Fibroblast of villous mesenchyme (primary cell): ENCODE measurements around the gene C5orf22. TPM values are rescaled to one million over a fixed set of nuclear protein-coding genes. Genes with fewer than 3 reads are reported as not detected.
"Not testable (repeated sequence)": the region's sequence is repeated elsewhere in the genome, so short reads cannot be mapped to it uniquely, and the experiment has no call there.

Experiments used
- DNase-seq: peaks from one replicate; pipeline ENCODE4 v3.0.0-alpha.2; 2010; ENCODE audit warnings: low read depth
- H3K4me3 ChIP-seq: 2 replicates; pipeline ENCODE4 v1.5.1; 2011; ENCODE audit warnings: low read depth, mild to moderate bottlenecking, low read length
- total RNA-seq: library from RNA; depleted of rRNA; stranded (reverse); fragments of >200 nt; gene quantifications from 2 replicates; pipeline ENCODE4 v1.2.3, GENCODE V29; 2012
- TF ChIP-seq, protein P1 (sequence below): IDR thresholded peaks from 2 replicates; pipeline ENCODE4 v1.5.1; 2012; ENCODE audit warnings: low read depth, mild to moderate bottlenecking, low read length; ENCODE audit not compliant: insufficient read depth

Gene C5orf22
- total RNA-seq, 1 donor, result 42.3 TPM

DNA sequence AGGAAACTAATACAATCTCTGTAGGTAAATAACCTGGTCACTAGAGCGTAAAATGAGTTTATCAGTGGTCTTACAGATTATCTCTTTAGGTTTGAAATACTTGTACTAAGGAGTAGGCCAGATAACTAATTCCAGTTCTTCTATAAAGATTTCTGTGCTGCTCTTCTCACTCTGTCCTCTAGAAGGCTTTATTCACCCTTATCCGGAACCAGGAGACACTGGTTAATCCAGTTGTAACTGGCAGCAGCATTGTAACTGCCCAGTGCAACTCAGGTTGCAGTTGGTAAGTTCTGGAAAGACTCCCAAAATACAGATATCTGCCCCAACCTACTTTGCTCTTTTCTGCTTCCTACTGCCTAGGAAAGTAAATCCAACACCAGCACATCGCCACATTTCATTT, 19.8 kb downstream of the C5orf22 start:
- no peak for DNase-seq
- TF ChIP-seq, protein P1, sequence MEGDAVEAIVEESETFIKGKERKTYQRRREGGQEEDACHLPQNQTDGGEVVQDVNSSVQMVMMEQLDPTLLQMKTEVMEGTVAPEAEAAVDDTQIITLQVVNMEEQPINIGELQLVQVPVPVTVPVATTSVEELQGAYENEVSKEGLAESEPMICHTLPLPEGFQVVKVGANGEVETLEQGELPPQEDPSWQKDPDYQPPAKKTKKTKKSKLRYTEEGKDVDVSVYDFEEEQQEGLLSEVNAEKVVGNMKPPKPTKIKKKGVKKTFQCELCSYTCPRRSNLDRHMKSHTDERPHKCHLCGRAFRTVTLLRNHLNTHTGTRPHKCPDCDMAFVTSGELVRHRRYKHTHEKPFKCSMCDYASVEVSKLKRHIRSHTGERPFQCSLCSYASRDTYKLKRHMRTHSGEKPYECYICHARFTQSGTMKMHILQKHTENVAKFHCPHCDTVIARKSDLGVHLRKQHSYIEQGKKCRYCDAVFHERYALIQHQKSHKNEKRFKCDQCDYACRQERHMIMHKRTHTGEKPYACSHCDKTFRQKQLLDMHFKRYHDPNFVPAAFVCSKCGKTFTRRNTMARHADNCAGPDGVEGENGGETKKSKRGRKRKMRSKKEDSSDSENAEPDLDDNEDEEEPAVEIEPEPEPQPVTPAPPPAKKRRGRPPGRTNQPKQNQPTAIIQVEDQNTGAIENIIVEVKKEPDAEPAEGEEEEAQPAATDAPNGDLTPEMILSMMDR, result no peak
- no peak overlapping the region for H3K4me3 ChIP-seq

DNA sequence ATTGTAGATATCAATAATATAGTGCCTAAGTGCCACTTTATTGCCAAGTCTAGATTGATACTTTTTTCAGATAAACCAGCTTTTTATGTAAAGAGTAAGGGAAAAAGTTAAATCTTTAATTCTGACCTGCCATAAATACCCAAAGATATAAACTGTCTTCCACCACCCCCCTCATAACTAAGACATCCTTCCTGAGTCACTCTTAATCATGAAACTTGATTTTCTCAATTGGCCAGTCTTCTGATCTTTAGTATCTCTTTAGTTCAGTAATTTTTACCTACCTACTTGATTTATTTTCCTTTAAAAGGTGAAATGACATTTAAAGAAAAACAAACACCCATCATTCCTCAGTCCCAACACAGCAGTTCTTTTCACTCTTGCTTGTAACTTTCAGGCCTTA, 21.8 kb downstream of the C5orf22 start:
- no peak overlapping the region for H3K4me3 ChIP-seq
- TF ChIP-seq, protein P1, result no peak
- no peak for DNase-seq

DNA sequence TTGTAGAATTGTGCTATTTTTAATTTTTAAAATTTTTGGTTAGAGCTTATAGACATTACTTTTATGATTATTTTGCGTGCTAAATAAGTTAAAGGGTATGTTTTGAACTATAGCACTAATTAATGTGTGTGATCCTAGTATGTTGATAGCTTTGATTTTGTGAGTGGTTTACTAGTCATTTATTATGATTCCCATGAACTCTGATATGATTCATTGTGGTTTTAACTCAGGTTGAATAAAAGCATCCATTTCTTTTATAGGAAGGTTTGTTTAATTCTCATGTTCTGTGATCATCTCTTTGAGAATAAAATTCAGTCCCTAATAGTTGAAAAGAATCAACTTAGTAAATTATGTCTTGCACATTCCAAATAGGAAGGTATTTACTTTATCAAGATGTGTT, 22.5 kb downstream of the C5orf22 start:
- no peak for DNase-seq
- no peak overlapping the region for H3K4me3 ChIP-seq
- TF ChIP-seq, protein P1, result no peak

DNA sequence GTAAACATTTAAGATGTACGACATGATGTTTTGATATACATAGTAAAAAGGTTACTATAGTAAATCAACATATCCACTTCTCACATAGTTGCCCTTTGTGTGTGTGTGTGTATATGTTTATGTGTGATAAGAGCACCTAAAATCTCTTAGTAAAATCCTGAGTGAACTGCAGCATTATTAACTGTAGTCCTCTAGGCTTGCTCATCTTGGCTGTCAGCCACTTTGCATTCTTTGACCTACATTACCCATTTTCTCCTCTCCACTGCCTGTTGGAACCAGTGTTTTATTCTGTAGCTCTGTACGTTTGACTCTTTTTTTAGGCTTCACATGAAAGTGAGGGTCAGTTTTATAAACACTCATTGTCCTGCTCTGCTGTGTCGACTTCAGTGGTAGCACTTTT, 24.4 kb downstream of the C5orf22 start:
- DNase-seq, result no peak
- no peak overlapping the region for H3K4me3 ChIP-seq
- TF ChIP-seq, protein P1, result no peak

DNA sequence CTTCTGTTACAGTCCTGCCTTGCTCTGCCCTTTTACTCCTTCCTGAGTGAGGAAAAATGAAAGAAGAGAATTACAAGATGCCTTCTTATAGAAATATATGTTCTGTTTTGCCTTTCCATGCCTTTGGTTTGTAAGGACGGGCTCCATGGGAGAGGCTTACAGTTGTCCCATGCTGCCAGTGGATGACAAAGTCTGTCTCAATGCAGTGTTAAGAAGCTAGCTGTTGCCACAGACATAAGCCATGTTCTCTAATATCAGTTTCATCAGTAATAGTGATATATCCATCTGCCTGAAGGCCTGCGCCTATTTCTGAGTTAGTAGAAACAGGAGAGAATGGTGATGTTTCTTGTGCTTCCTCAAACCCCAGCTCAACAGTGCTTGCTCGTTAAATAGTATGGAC, 27.8 kb downstream of the C5orf22 start:
- no peak overlapping the region for H3K4me3 ChIP-seq
- TF ChIP-seq, protein P1, result no peak
- DNase-seq, result no peak

DNA sequence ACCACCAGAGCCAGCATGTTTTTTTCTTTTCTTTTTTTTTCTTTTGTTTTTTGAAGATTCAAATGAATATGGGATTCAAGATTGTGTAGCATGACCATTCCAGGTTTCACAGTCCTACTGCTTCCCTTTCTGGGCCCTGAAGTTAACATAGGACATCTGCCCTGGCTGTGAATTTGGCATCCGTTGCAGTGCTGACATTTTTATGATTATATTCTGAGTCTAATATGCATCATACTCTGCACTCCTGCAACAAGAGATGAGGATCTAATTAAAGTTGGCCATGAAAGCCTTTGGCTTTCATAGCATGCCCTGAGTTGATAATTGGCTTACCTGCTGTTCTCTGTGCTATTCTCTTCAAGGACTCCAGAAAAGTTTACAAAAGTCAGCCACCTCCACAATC, 29.8 kb downstream of the C5orf22 start:
- TF ChIP-seq, protein P1, result no peak
- H3K4me3 ChIP-seq, result no peak overlapping the region
- DNase-seq, result no peak

DNA sequence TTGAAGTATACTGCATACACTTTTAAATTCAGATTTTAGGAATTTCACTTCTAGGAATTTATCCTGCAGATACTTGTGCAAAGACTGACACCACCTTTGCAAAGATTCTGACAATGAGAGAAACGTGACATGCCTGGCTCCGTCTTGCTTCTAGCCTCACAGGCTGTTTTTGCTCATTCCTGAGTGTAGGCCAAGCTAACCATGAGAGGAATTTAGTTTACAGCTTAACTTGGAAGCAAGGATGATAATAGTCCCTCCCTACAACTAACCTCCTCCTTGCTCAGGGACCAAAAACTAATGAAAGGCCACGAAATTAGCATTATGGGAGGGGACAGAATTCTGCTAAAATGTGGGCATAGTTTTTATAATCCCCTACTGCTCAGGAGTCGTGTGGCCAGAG, 31.1 kb downstream of the C5orf22 start:
- TF ChIP-seq, protein P1, result no peak
- DNase-seq, result peak; percentile 6
- no peak overlapping the region for H3K4me3 ChIP-seq

DNA sequence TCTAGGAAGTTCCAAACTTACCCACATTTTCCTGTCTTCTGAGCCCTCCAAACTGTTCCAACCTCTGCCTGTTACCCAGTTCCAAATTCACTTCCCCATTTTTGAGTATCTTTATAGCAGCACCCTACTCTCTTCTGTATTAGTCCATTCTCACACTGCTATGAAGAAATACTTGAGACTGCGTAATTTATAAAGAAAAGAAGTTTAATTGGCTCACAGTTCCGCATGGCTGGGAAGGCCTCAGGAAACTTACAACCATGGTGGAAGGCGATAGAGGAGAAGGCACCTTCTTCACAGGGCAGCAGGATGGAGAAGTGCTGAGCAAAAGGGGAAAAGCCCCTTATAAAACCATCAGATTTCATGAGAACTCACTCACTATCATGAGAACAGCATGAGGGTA, 34.3 kb downstream of the C5orf22 start:
- DNase-seq, H3K4me3 ChIP-seq: not testable (repeated sequence)
